Measurements from ENCODE around the gene BRF1.

The BRF1 gene

DNA sequence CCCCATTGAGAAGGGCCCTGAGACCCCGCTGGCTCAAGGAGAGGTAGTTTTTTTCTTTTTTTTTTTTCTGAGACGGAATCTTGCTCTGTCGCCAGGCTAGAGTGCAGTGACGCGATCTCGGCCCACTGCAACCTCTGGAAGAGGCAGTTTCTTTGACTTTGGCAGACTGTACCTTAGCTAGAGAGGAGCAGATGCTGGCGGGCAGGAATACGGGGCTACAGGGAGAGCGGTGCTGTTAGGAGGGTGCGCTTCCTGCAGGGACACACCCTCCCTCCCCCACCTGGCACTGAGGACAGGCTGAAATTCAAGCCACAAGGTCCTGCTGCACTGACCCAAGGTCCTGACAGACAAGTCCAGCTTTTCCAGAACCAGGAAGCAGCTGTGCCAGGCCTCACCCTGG lies 87.4 kb downstream of the BRF1 start:
- in situ Hi-C loops (cut with MboI; ENCODE audit: low sequenced_read_pairs): no loop called here

- in situ Hi-C loops (cut with MboI; ENCODE audit: low sequenced_read_pairs): no loop called here
These were observed 88.1 kb downstream of the BRF1 start for GRCh38 chr14:105212541-105213300.

GRCh38 chr14:105211758-105212089 lies 89.1 kb downstream of the BRF1 start:
- in situ Hi-C loops (cut with MboI; ENCODE audit: low sequenced_read_pairs): no loop called here

DNA sequence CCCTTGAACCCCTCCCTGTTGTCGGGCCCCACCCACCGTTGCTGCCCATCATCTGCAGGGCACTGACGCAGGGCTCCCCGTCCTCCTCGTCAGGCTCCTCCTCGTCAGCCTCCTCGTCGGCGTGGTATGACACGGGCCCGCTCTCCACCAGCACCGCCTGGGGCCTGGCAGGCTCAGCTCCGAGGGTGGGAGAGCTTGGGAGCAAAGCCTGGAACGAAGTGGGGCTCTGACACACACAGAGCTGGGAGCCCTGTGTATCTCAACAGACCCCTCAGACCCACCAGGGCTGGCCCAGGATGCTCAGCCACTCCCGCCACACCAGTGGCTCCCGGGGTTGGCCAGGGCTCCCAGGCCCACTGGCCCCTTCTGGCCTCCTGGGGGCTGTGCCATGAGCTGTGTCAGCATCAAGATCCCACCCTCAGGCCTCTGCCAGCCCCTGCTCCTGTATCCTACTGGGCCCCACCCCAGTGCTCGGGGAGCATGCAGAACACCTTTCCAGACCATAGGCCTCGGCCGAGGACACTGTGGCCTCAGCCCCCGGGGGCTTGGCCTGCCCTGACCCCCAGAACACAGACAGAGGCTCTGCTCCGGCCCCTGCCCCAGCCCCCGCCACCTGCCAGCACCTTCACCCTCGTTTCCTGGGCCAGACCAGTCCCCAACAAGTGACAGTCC lies 89.6 kb downstream of the BRF1 start:
- in situ Hi-C loops (cut with MboI; ENCODE audit: low sequenced_read_pairs): no loop called here

DNA sequence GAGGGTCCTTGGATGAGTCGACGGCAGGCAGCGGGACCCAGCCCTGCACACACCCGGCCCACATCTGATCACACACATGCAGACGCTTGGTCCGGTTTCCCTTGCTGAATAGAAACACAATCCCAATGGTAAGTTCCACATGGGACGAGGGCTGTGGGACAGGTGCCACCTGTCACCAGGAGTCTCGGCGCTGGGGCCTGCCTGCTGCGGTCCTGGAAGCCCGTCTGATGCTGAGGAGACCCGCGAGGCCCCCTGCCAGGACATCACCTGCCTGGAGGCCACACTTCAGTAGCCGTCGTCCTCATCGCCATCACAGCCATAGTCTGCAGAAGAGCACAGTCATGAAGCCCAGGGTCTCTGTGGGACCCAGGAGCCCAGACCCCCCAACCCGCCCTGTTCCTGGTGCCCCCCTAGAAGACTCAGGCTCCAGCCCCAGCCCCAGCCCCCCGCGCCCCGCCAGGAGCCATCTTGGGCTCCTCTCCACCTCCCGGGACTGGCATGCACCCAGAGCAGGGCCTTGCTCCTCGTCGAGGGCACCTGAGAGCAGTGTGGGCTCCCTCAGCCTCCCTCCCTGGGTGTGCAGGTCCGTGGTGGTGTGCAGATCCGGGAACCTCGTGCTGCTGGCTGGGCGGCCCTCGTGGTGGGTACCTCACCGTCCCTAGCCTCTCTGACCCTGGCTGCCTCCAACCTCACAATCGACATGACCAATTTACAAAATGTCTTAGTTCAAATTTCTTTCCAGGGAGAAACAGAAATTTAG lies 90.4 kb downstream of the BRF1 start:
- in situ Hi-C loops (cut with MboI; ENCODE audit: low sequenced_read_pairs): no loop called here

DNA sequence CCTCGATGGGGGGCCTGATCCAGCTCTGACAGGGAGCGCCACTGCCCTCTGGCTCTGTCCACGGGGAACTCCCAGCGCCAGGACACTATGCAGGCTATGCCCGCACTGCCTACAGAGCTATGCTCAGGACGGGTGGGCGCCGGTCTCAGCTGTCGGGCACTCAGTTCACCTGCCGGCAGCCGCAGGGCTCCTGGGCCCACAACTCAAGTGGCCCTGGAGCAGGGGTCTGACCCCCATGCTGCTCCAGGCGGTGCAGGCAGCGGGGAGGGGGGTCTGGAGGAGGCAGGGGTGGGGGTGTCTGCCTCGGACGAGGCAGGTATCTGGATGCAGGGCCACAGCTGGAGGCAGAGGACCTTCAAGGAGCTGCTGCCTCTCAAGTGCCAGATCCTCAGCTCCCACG lies 91.2 kb downstream of the BRF1 start:
- in situ Hi-C loops (cut with MboI; ENCODE audit: low sequenced_read_pairs): no loop called here

GRCh38 chr14:105209091-105209490 lies 91.7 kb downstream of the BRF1 start:
- in situ Hi-C loops (cut with MboI; ENCODE audit: low sequenced_read_pairs): no loop called here

DNA sequence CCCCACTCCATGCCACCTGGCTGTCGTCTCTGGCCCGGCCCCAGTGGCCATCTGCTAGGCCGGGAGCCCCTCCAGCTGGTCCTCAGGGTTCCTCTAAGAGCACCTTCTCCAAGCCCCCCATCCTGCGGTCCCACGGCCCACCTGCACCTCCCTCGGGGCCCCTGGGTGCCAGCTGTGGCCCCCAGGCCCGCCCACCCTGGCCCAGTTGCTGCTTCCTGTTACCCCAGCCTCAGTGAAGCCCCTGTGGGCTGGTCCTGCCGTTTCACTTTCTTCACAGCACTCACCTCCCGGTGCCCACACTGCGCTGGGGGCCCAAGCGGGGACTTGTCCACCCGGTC lies 92.1 kb downstream of the BRF1 start:
- in situ Hi-C loops (cut with MboI; ENCODE audit: low sequenced_read_pairs): no loop called here

DNA sequence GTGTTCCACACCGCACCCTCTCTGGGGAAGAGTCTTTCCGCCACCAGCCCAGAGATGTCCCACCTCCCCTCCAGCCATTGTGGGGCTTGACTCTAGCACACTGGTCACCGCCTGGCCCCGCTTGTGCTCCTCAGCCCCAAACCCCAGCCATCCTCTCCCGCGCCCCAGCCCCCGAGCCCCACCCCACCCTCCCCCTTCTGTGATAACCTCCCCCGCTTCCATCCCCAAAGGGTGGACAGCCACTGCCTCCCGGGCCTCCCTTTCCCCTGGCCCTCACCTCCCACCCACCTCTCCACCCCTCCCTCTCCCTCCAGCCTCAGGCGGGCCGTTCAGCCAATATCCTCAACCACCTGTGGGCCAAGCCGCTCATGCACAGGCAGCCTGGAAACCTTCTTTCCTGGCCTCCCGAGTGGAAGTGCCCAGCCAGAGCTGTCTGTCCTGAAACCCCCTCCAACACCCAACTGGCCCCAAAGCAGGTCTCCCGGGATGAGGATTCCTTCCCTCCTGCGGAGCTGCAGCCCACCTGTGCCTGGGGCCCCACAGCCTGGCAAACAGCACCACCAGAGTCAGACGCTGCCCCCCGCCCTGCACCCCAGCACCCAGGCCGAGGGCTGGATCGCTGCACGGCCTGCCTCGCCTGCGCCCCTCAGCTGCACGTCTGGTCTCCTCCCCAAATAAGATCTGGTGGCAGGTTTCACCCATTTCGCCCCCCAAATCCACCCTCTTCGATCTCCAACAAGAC lies 92.6 kb downstream of the BRF1 start:
- in situ Hi-C loops (cut with MboI; ENCODE audit: low sequenced_read_pairs): no loop called here

DNA sequence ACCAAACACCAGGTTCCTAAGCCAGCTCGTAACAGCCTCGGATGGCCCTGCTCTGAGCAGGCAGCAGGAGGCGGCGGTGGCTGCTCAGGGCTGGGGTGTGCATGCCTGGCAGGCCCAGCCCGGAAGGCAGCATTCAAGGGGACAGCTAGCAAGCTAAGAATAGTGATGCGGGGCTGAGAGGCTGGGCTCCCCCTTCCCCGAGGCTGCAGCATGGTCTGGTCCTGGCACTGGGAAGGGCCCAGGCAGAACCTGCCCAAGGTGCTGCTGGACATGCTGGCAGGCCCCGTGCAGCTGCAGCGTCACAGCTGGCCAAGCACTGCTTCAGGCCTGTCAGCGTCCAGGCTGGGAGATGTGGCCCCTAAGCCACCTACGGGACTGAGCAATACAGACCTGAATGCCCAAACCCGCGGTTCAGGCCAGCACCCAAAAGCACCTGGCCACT lies 93.3 kb downstream of the BRF1 start:
- in situ Hi-C loops (cut with MboI; ENCODE audit: low sequenced_read_pairs): no loop called here

DNA sequence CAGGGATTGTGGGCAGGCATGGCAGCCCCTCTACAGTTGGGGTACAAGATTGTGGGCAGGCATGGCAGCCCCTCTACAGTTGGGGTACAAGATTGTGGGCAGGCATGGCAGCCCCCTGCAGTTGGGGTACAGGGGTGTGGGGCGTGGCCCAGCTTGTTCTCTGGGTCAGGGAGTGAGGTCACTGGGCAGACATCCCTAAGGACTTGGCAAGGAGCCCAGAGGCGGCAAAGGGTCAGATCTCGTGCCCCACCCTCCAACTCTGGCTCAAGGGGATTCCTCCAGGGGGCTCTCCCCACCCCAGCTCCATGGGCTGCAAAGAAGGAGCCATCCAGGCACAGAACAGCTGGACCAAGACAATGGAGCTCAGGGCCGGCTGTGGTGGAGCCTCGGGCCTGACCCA lies 93.9 kb downstream of the BRF1 start:
- in situ Hi-C loops (cut with MboI; ENCODE audit: low sequenced_read_pairs): no loop called here

GRCh38 chr14:105205673-105206208 lies 95.1 kb downstream of the BRF1 start:
- in situ Hi-C loops (cut with MboI; ENCODE audit: low sequenced_read_pairs): no loop called here

GRCh38 chr14:105204931-105205672 lies 95.7 kb downstream of the BRF1 start:
- in situ Hi-C loops (cut with MboI; ENCODE audit: low sequenced_read_pairs): no loop called here

GRCh38 chr14:105204206-105204930 lies 96.4 kb downstream of the BRF1 start:
- in situ Hi-C loops (cut with MboI; ENCODE audit: low sequenced_read_pairs): no loop called here

DNA sequence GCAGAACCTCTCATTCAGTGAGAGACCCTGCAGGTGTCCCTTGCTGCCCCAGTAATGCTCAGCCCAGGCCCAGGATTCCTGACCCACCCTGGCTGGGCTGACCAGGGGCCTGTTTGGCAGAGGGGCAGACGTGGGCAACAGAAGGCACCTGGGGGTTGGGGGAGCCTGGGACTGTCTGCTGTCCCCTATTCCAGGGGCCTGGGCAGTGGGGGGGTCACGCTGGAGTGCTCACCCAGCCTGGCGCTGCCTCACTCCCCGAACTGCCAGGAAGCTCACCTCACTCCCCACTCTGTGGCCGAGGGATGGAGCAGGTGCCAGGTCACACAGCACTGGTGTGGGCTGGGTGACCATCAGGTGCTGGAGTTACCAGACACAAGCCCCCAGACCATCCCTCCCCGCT lies 97.1 kb downstream of the BRF1 start:
- in situ Hi-C loops (cut with MboI; ENCODE audit: low sequenced_read_pairs): no loop called here

DNA sequence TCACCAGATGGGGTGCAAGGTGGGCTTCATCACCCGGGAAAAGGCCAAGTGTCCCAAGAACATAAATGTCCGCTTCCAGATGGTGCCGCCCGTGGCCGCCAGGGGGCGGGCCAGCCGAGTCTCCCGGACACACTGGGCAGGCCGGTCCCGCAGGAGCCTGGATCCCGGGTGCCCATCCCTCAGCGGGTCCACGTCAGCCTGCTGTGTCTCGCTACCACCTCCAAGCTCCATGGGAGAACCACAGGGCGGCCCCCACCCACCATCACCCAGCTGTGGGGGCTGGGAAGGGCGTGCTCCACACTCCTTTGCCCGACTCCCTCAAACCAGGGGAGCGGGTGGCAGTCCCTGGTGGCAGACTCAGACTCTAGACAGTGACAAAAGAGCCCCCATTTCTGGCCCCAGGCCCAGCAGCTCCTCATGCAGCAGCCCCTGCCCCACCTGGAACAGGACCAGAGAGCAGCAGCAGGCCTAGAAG lies 97.7 kb downstream of the BRF1 start:
- in situ Hi-C loops (cut with MboI; ENCODE audit: low sequenced_read_pairs): no loop called here

DNA sequence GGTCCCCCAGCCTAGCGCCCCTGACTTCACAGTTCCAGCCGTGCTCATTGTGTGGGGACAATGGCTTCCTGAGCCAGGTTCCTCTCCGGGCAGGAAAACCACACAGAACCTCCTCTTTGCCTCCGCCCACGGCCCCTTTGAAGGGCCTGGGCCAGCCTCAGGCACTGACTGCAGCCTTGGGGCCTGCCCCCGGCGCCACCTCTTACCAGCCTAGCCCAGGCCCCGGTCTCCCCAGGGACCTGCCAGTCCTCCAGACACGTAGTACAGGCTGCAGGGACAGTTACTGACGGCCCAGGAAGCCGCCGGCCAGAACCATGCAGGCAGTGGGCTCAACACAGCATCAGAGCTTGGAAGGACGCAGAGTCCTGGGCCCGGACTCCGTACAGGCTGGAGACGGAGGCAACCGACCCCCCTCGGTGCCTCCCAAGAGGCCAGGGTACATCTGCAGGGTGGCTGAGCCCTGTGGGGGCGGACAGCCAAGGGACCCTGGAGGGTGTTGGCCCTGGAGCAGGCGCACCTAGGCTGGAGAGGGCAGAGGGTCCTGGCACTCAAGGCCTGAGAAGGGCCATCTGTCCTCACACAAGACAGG lies 98.8 kb downstream of the BRF1 start:
- in situ Hi-C loops (cut with MboI; ENCODE audit: low sequenced_read_pairs): no loop called here

DNA sequence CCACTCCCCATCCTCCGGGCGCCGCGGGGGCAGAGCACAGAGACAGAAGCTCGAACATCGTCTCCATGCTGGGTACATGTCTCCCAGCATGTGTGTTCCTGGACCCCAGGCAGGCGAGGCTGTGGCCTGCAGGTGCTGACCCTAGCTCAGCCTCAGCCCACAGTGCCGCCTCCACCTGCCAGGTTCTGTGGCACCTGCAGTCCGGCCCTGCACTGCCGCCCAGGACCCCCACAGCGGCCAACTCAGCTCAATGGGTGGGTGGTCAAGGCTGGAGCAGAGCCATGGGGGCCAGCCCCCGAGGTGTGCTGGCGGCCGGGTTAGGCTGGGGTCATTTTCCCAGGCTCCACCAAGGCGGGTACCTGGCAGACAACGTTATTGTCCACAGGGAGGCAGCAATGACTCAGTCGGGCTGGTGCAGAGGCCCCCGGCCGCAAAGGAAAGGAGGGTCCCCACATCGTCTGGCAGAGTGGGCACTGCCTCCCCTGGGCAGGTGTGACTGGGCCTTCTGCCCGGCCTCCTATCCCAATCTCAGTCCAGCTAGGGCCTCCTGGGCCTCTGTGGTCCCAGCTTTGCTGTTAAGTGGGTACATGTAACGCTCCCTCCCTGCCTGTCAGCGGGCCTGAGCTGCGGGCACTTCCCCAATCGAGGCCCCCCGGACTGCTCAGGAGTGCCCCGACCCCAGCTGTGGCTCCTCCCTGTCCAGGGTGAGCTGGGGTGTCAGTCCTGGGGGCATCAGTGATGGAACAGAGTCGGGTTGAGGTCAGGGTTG lies 99.5 kb downstream of the BRF1 start:
- in situ Hi-C loops (cut with MboI; ENCODE audit: low sequenced_read_pairs): no loop called here

DNA sequence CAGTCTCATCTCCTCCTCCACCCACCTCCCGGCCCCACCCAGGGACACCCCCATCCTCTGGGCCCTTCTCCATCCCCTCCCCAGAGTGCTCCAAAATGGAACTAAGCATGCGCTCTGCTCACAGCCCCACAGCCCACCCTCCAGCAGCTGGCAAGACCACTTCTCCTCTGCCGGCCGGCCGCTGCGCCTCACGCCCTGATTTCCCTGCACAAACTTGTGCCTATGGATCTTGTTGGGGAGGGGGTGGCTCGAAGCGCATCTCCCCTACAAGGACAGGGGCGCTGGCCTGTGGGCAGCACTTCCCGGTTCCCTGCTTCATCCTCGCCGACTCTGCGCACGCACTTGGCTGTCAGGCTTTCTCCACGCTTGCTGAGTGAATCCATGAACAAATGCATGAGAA lies 100.2 kb downstream of the BRF1 start:
- in situ Hi-C loops (cut with MboI; ENCODE audit: low sequenced_read_pairs): no loop called here
